ENCODE data around the gene CDHR3.

The CDHR3 gene

DNA sequence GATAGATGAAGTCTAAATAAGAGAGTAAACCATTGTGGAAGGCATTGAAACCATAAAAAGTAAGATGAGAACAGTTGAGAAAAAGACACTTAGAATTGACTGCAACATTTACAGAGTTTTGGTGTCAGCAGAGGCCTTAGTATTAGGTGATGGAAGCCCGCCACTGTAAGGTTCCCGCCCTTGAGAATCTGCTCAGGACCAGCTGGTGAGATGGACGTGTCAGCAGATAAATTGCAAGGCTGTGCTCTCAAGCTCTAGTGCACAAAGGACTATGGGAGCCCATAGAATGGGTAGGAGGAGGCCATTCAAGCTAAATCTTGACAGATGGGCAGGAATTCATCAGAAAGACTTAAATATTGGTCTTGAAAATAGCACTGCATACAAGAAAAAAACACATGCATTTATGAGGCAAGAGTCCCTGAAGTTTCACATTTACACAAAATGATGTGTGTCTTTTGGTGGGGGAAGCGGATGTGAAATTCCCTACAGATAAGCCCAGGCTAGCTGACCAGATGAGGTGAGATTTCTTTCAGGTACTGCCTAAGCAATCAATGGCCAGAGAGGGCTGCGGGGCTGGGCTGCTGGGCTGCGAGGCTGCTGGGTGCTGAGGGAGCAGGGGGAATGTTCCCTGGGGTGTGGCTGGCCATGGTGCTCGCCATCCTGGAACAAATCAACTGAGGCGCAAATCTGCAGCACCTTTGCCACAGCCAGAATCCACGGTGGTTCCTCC is 106.6 kb downstream of the CDHR3 start:
- H3K9me3 ChIP-seq (replicated peaks; ENCODE audit: insufficient read depth, low read length) = no peaks in the 10 kb centered on the region
- H3F3A ChIP-seq (ENCODE audit: insufficient read depth, low read length) = peaks cover 13% of the 10 kb centered on the region
- no peak overlapping the region for H3K9ac ChIP-seq (ENCODE audit: low read length)
- no peaks in the 10 kb centered on the region for H3K36me3 ChIP-seq (replicated peaks; ENCODE audit: insufficient read depth, low read length)
- no peaks in the 10 kb centered on the region for H4K20me1 ChIP-seq (ENCODE audit: insufficient read depth, low read length)
- H3K9me2 ChIP-seq (replicated peaks; ENCODE audit: insufficient read depth, low read length) = no peaks in the 10 kb centered on the region
- H3K27me3 ChIP-seq (replicated peaks; ENCODE audit: insufficient read depth, low read length) = no peaks in the 10 kb centered on the region
- H3K4me1 ChIP-seq (ENCODE audit: low read length) = peaks cover 18% of the 10 kb centered on the region
- DNase-seq = no peak
- no peak overlapping the region for H3K4me3 ChIP-seq (ENCODE audit: low read length)
- no peak overlapping the region for H3K27ac ChIP-seq (ENCODE audit: low read length)
- no peak for TF ChIP-seq EZH2phosphoT487 (IDR thresholded peaks at IDR 0.05; ENCODE audit: low read length)
- no peak for TF ChIP-seq EZH2 (optimal IDR thresholded peaks at IDR 0.05; ENCODE audit: low read depth, low read length)
- TF ChIP-seq, protein P1, sequence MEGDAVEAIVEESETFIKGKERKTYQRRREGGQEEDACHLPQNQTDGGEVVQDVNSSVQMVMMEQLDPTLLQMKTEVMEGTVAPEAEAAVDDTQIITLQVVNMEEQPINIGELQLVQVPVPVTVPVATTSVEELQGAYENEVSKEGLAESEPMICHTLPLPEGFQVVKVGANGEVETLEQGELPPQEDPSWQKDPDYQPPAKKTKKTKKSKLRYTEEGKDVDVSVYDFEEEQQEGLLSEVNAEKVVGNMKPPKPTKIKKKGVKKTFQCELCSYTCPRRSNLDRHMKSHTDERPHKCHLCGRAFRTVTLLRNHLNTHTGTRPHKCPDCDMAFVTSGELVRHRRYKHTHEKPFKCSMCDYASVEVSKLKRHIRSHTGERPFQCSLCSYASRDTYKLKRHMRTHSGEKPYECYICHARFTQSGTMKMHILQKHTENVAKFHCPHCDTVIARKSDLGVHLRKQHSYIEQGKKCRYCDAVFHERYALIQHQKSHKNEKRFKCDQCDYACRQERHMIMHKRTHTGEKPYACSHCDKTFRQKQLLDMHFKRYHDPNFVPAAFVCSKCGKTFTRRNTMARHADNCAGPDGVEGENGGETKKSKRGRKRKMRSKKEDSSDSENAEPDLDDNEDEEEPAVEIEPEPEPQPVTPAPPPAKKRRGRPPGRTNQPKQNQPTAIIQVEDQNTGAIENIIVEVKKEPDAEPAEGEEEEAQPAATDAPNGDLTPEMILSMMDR (IDR thresholded peaks at IDR 0.05; ENCODE audit: low read length) = no peak
- H2AFZ ChIP-seq (ENCODE audit: low read length) = no peak overlapping the region
- H3K79me2 ChIP-seq (ENCODE audit: low read length) = no peaks in the 10 kb centered on the region
- no peak overlapping the region for H3K4me2 ChIP-seq (ENCODE audit: low read depth, low read length)

DNA sequence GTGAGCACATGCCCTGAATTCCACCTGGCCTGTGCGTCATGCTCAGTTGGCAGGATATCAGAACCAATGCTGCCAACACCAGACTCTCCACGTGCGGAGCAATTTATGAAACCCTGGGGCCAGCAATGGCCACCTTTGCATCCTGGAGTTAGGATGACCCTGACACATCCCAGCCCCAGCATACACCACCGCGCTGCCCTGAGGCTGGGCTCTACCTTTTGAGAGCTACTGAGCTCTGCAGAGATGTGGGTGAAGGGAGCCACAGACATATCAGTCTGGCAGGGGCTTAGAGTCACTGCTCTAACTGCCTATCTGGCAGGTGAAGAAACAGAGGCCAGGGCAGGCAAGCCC is 107.1 kb downstream of the CDHR3 start:
- H3K9me2 ChIP-seq (replicated peaks; ENCODE audit: insufficient read depth, low read length) = no peaks in the 10 kb centered on the region
- H3K4me2 ChIP-seq (ENCODE audit: low read depth, low read length) = no peak overlapping the region
- no peak overlapping the region for H3K4me3 ChIP-seq (ENCODE audit: low read length)
- H2AFZ ChIP-seq (ENCODE audit: low read length) = no peak overlapping the region
- H3K9me3 ChIP-seq (replicated peaks; ENCODE audit: insufficient read depth, low read length) = no peaks in the 10 kb centered on the region
- peaks cover 13% of the 10 kb centered on the region for H3F3A ChIP-seq (ENCODE audit: insufficient read depth, low read length)
- no peak for TF ChIP-seq EZH2 (optimal IDR thresholded peaks at IDR 0.05; ENCODE audit: low read depth, low read length)
- TF ChIP-seq, protein P1 (IDR thresholded peaks at IDR 0.05; ENCODE audit: low read length) = no peak
- no peak for TF ChIP-seq EZH2phosphoT487 (IDR thresholded peaks at IDR 0.05; ENCODE audit: low read length)
- DNase-seq = no peak
- H3K36me3 ChIP-seq (replicated peaks; ENCODE audit: insufficient read depth, low read length) = no peaks in the 10 kb centered on the region
- H3K79me2 ChIP-seq (ENCODE audit: low read length) = no peaks in the 10 kb centered on the region
- peaks cover 18% of the 10 kb centered on the region for H3K4me1 ChIP-seq (ENCODE audit: low read length)
- no peaks in the 10 kb centered on the region for H3K27me3 ChIP-seq (replicated peaks; ENCODE audit: insufficient read depth, low read length)
- H3K9ac ChIP-seq (ENCODE audit: low read length) = no peak overlapping the region
- H3K27ac ChIP-seq (ENCODE audit: low read length) = no peak overlapping the region
- H4K20me1 ChIP-seq (ENCODE audit: insufficient read depth, low read length) = no peaks in the 10 kb centered on the region

DNA sequence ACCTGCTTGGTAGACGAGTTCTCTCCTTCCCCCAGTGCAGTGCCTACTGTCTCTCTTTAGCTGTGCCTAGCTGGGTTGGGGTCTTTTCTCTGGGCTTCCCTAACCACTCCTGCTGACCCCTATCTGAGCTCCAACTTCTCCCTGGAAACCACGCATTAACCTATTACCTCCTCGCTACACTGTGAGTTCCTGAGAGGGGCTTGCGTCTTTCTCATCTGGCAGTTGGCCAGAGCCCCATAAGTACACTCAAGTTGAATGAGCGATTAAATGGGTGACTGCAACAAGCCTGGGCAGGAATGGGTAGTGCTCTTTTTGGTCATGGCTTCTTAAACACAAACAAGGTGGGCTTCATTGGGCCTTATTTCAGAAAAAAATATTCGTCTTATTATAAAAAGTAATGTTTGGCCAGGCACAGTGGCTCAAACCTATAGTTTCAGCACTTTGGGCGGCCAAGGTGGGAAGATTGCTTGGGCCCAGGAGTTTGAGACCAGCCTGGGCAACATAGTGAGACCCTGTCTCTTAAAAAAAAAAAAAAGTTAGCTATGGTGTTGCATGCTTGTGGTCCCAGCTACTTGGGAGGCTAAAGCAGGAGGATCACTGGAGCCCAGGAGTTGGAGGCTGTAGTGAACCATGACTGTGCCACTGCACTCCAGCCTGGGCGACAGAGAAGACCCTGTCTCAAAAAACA is 107.6 kb downstream of the CDHR3 start:
- Histone ChIP-seq H3K4me2 (ENCODE audit: low read depth, low read length) (peak overlapping the region; percentile 91), H2AFZ (ENCODE audit: low read length) (peak overlapping the region; percentile 66; the same call in 1 of the 2 replicates), H3F3A (ENCODE audit: insufficient read depth, low read length) (peaks cover 13% of the 10 kb centered on the region), H3K27ac (ENCODE audit: low read length) (peak overlapping the region; percentile 90; the same call in 1 of the 2 replicates), H3K9ac (ENCODE audit: low read length) (peak overlapping the region; percentile 53), H3K9me2 (replicated peaks; ENCODE audit: insufficient read depth, low read length) (no peaks in the 10 kb centered on the region), H3K9me3 (replicated peaks; ENCODE audit: insufficient read depth, low read length) (no peaks in the 10 kb centered on the region), H3K4me3 (ENCODE audit: low read length) (no peak overlapping the region; the same call in 1 of the 2 replicates), H4K20me1 (ENCODE audit: insufficient read depth, low read length) (no peaks in the 10 kb centered on the region), H3K36me3 (replicated peaks; ENCODE audit: insufficient read depth, low read length) (no peaks in the 10 kb centered on the region), H3K4me1 (ENCODE audit: low read length) (peaks cover 18% of the 10 kb centered on the region), H3K79me2 (ENCODE audit: low read length) (no peaks in the 10 kb centered on the region), H3K27me3 (replicated peaks; ENCODE audit: insufficient read depth, low read length) (no peaks in the 10 kb centered on the region)
- TF ChIP-seq EZH2 (optimal IDR thresholded peaks at IDR 0.05; ENCODE audit: low read depth, low read length) (no peak), EZH2phosphoT487 (IDR thresholded peaks at IDR 0.05; ENCODE audit: low read length) (no peak)
- TF ChIP-seq, protein P1 (IDR thresholded peaks at IDR 0.05; ENCODE audit: low read length) = no peak
- DNase-seq = no peak
